Karpas-422 (cell line): Measurements from ENCODE around the gene PTGFRN. TPM values are rescaled to one million over a fixed set of nuclear protein-coding genes. Genes with fewer than 3 reads are reported as not detected.
"Not testable (repeated sequence)": the region's sequence is repeated elsewhere in the genome, so short reads cannot be mapped to it uniquely, and the experiment has no call there.

Source experiments
- DNase-seq: peaks from one replicate; pipeline ENCODE4 v3.0.0-alpha.2; 2015
- H2AFZ ChIP-seq: fragments of 200-600 bp; sonication (generic); 2 replicates; pipeline ENCODE4 v1.6.1; 2014; ENCODE audit warnings: antibody characterized with exemption, low read length, mixed read lengths
- H3K27ac ChIP-seq: fragments of 200-600 bp; sonication (generic); 2 replicates; pipeline ENCODE4 v1.5.1; 2014; ENCODE audit warnings: mild to moderate bottlenecking, low read length, moderate library complexity
- H3K27me3 ChIP-seq: fragments of 200-600 bp; sonication (generic); 2 replicates; pipeline ENCODE4 v1.6.1; 2014; ENCODE audit warnings: low read length, mixed read lengths
- H3K36me3 ChIP-seq: fragments of 200-600 bp; sonication (generic); 2 replicates; pipeline ENCODE4 v1.6.1; 2014; ENCODE audit warnings: low read length, mixed read lengths; ENCODE audit not compliant: insufficient read depth
- H3K4me1 ChIP-seq: fragments of 200-600 bp; sonication (generic); 2 replicates; pipeline ENCODE4 v1.6.1; 2014; ENCODE audit warnings: mild to moderate bottlenecking, low read length, mixed read lengths
- H3K4me2 ChIP-seq: fragments of 200-600 bp; sonication (generic); 2 replicates; pipeline ENCODE4 v1.6.1; 2014; ENCODE audit warnings: low read length, low read depth, mild to moderate bottlenecking; ENCODE audit not compliant: poor library complexity, severe bottlenecking
- H3K4me3 ChIP-seq: fragments of 200-600 bp; sonication (generic); 2 replicates; pipeline ENCODE4 v1.5.1; 2014; ENCODE audit warnings: mild to moderate bottlenecking, antibody characterized with exemption, low read length, mixed read lengths
- H3K79me2 ChIP-seq: fragments of 200-600 bp; sonication (generic); 2 replicates; pipeline ENCODE4 v1.6.1; 2014; ENCODE audit warnings: mild to moderate bottlenecking, low read length, mixed read lengths
- H3K9ac ChIP-seq: fragments of 200-600 bp; sonication (generic); 2 replicates; pipeline ENCODE4 v1.6.0; 2014; ENCODE audit warnings: low read length
- H3K9me2 ChIP-seq: fragments of 200-600 bp; sonication (generic), shearing (Covaris generic); replicated peaks from 2 replicates; pipeline ENCODE4 v1.6.0; 2014; ENCODE audit warnings: mild to moderate bottlenecking, low read length, moderate library complexity; ENCODE audit not compliant: insufficient read depth
- H3K9me3 ChIP-seq: fragments of 300-700, 200-600 bp; sonication (generic); 2 replicates; pipeline ENCODE4 v1.6.1; 2014; ENCODE audit warnings: low read length, mixed read lengths
- H4K20me1 ChIP-seq: fragments of 200-600 bp; sonication (generic); 2 replicates; pipeline ENCODE4 v1.6.1; 2014; ENCODE audit warnings: mild to moderate bottlenecking, antibody characterized with exemption, low read length, low read depth; ENCODE audit not compliant: insufficient read depth
- total RNA-seq: library from RNA; depleted of rRNA; stranded (reverse); fragments of >200 nt; shearing (Covaris generic); gene quantifications from 2 replicates; pipeline ENCODE4 v1.2.3, GENCODE V29; 2014; ENCODE audit warnings: low replicate concordance

Gene PTGFRN
- total RNA-seq, 1 experiment from 2014 or later, result not detected

- no peaks in the 10 kb centered on the region for H3K9me3 ChIP-seq
- no peak overlapping the region for H3K9ac ChIP-seq
- no peak overlapping the region for H3K4me2 ChIP-seq
- no peaks in the 10 kb centered on the region for H3K4me1 ChIP-seq
- H4K20me1 ChIP-seq, result no peaks in the 10 kb centered on the region
- no peak overlapping the region for H2AFZ ChIP-seq
- DNase-seq, result no peak
- H3K79me2 ChIP-seq, result no peaks in the 10 kb centered on the region
- H3K4me3 ChIP-seq, result no peak overlapping the region
- no peaks in the 10 kb centered on the region for H3K27me3 ChIP-seq
- no peaks in the 10 kb centered on the region for H3K36me3 ChIP-seq
- no peak overlapping the region for H3K27ac ChIP-seq
- H3K9me2 ChIP-seq, result no peaks in the 10 kb centered on the region
Measured at GRCh38 chr1:116971965-116972673, 62.4 kb downstream of the PTGFRN start.

DNA sequence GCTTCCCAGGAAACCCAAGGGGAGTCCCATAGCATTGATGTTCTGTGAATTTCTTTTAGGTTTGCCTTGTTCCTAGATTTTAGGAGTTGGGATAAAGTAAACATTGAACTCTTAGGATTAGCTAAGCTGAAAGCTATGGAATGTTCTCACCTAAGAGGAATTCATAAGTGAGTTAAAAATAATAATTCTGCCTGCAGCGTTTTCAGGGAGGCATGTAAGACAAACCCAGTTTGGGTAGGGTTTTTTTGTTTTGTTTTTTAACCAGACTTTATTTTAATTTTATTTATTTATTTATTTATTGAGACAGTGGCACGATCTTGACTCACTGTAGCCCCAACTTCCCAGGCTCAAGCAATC, 62.9 kb downstream of the PTGFRN start:
- DNase-seq, result no peak

GRCh38 chr1:116980309-116980708, 70.6 kb downstream of the PTGFRN start:
- H3K4me1 ChIP-seq, H3K4me2 ChIP-seq, H3K27ac ChIP-seq, H3K4me3 ChIP-seq, H3K79me2 ChIP-seq, H3K36me3 ChIP-seq, H2AFZ ChIP-seq, H3K9me3 ChIP-seq, H3K9ac ChIP-seq, H3K27me3 ChIP-seq, H3K9me2 ChIP-seq, H4K20me1 ChIP-seq, DNase-seq: not testable (repeated sequence)

More for the DNA sequence above, 62.9 kb downstream of the PTGFRN start:
- no peak overlapping the region for H3K4me2 ChIP-seq
- H3K4me1 ChIP-seq, result no peaks in the 10 kb centered on the region
- H3K36me3 ChIP-seq, result no peaks in the 10 kb centered on the region
- no peaks in the 10 kb centered on the region for H3K27me3 ChIP-seq
- no peaks in the 10 kb centered on the region for H4K20me1 ChIP-seq
- H3K9ac ChIP-seq, result no peak overlapping the region
- H3K9me3 ChIP-seq, result no peaks in the 10 kb centered on the region
- H3K9me2 ChIP-seq, result no peaks in the 10 kb centered on the region
- H3K79me2 ChIP-seq, result no peaks in the 10 kb centered on the region
- H2AFZ ChIP-seq, result no peak overlapping the region
- H3K27ac ChIP-seq, result no peak overlapping the region
- no peak overlapping the region for H3K4me3 ChIP-seq

- H4K20me1 ChIP-seq, result no peaks in the 10 kb centered on the region
- H3K4me2 ChIP-seq, result no peak overlapping the region
- no peaks in the 10 kb centered on the region for H3K27me3 ChIP-seq
- H3K4me3 ChIP-seq, result no peak overlapping the region
- H3K9ac ChIP-seq, result no peak overlapping the region
- H3K9me2 ChIP-seq, result no peaks in the 10 kb centered on the region
- H3K27ac ChIP-seq, result no peak overlapping the region
- no peak for DNase-seq
- H3K36me3 ChIP-seq, result no peaks in the 10 kb centered on the region
- H3K79me2 ChIP-seq, result no peaks in the 10 kb centered on the region
- no peaks in the 10 kb centered on the region for H3K9me3 ChIP-seq
- H2AFZ ChIP-seq, result no peak overlapping the region
- no peaks in the 10 kb centered on the region for H3K4me1 ChIP-seq
Measured at GRCh38 chr1:116981521-116982037, 71.9 kb downstream of the PTGFRN start.

- no peaks in the 10 kb centered on the region for H3K9me3 ChIP-seq
- H3K27ac ChIP-seq, result no peak overlapping the region
- no peaks in the 10 kb centered on the region for H3K79me2 ChIP-seq
- H2AFZ ChIP-seq, result no peak overlapping the region
- no peak overlapping the region for H3K4me2 ChIP-seq
- no peak overlapping the region for H3K4me3 ChIP-seq
- H3K36me3 ChIP-seq, result no peaks in the 10 kb centered on the region
- no peaks in the 10 kb centered on the region for H4K20me1 ChIP-seq
- no peak overlapping the region for H3K9ac ChIP-seq
- no peaks in the 10 kb centered on the region for H3K27me3 ChIP-seq
- H3K4me1 ChIP-seq, result no peaks in the 10 kb centered on the region
- no peak for DNase-seq
- H3K9me2 ChIP-seq, result no peaks in the 10 kb centered on the region
Measured at GRCh38 chr1:116982319-116983004, 72.7 kb downstream of the PTGFRN start.

GRCh38 chr1:116983112-116983511, 73.4 kb downstream of the PTGFRN start:
- H2AFZ ChIP-seq, result no peak overlapping the region

GRCh38 chr1:116983678-116984077, 74.0 kb downstream of the PTGFRN start:
- DNase-seq, result no peak
- no peaks in the 10 kb centered on the region for H3K27me3 ChIP-seq
- H3K79me2 ChIP-seq, result no peaks in the 10 kb centered on the region
- H3K9me3 ChIP-seq, result no peaks in the 10 kb centered on the region
- H3K36me3 ChIP-seq, result no peaks in the 10 kb centered on the region
- no peak overlapping the region for H3K27ac ChIP-seq
- no peaks in the 10 kb centered on the region for H3K9me2 ChIP-seq
- no peaks in the 10 kb centered on the region for H4K20me1 ChIP-seq
- no peak overlapping the region for H2AFZ ChIP-seq
- H3K4me2 ChIP-seq, result no peak overlapping the region
- no peaks in the 10 kb centered on the region for H3K4me1 ChIP-seq
- no peak overlapping the region for H3K9ac ChIP-seq
- H3K4me3 ChIP-seq, result no peak overlapping the region

More at GRCh38 chr1:116983112-116983511, 73.4 kb downstream of the PTGFRN start:
- Histone ChIP-seq H3K4me3 (no peak overlapping the region), H3K9ac (no peak overlapping the region), H3K27me3 (no peaks in the 10 kb centered on the region), H3K79me2 (no peaks in the 10 kb centered on the region), H3K9me2 (no peaks in the 10 kb centered on the region), H4K20me1 (no peaks in the 10 kb centered on the region), H3K9me3 (no peaks in the 10 kb centered on the region), H3K36me3 (no peaks in the 10 kb centered on the region), H3K4me2 (no peak overlapping the region), H3K27ac (no peak overlapping the region), H3K4me1 (no peaks in the 10 kb centered on the region)
- no peak for DNase-seq

DNA sequence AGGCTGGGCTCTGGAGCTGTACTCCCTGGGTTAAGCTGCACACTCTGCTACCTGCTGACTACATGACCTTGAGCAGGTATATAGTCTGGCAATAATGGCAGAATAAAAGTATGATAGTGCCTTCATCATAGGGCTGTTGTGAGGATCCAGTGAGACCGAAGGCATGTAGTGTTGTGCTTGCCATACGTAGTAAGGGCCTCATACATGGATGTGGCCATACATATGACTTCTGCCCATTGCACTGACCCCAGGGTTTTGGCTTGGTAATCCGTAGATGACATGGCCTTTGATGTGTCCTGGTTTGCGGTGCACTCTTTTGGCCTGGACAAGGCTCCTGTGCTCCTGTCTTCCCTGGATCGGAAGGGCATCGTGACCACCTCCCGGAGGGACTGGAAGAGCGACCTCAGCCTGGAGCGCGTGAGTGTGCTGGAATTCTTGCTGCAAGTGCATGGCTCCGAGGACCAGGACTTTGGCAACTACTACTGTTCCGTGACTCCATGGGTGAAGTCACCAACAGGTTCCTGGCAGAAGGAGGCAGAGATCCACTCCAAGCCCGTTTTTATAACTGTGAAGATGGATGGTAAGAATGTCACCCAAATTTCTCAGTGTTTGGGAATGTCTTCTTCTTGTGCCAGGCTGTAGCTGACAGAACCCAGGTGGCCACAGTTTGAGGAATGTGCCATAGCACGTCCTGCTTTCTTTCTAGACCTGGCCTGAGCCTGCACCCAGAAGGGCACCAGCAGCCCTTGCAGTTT, 74.9 kb downstream of the PTGFRN start:
- no peaks in the 10 kb centered on the region for H3K36me3 ChIP-seq
- H3K27ac ChIP-seq, result no peak overlapping the region

More for the DNA sequence above, 74.9 kb downstream of the PTGFRN start:
- Histone ChIP-seq H3K4me2 (no peak overlapping the region), H3K27me3 (no peaks in the 10 kb centered on the region), H3K4me1 (no peaks in the 10 kb centered on the region), H3K4me3 (no peak overlapping the region), H3K9me2 (no peaks in the 10 kb centered on the region), H3K9ac (no peak overlapping the region), H4K20me1 (no peaks in the 10 kb centered on the region), H3K9me3 (no peaks in the 10 kb centered on the region), H3K79me2 (no peaks in the 10 kb centered on the region), H2AFZ (no peak overlapping the region)
- DNase-seq, result no peak
